ENCODE results near the gene CGB3. TPM values are rescaled to one million over a fixed set of nuclear protein-coding genes. Genes with fewer than 3 reads are reported as not detected.
"Not testable (repeated sequence)": the region's sequence is repeated elsewhere in the genome, so short reads cannot be mapped to it uniquely, and the experiment has no call there.

CGB3 gene
- total RNA-seq, 1 experiment from 2014 or later, result 0.46 TPM

DNA sequence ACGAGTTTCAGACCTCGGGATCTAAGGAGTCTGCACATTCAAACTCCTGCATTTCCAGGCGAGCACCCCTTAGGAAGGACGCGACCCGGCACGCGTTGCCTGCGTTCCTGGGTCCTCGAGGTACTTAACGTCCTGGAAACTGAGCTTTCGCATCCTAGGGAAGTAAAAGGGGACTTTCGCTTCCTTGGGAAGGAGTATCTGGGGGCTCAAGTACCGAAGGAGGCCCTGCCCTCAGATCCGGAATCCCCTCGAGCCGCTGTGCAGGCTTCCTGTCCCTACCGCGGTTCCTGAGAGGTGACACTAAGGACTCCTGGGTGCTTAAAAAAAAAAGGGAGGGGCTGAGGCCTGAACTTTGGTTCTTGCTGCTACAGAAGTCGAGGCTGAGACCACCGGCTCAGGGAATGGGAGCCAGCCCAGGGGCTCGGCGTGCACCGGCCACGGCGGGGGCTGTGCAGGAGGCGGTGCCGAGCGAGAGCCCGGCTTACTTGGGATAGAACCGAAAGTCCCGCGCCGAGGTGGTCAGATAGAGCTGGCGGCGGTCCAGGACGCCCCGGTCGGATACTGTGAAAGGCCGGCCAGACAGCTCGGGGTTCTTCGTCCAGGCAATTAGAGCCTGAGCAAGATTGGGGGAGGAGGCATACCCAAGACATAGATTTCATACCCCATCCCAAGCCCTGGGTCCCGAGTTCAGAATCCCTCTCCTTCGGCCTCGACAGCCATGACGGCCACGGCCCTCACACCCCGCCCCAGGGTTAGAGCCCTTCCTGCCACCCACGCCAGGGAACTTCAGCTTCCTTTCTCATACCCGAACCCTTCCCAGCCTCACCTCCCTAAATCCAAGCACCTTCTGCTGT, 5.5 kb downstream of the CGB3 start:
- DNase-seq; H3K9ac ChIP-seq (ENCODE audit: extremely low read depth, insufficient read length, low read length); H2AFZ ChIP-seq (ENCODE audit: low read length); H3K4ac ChIP-seq (ENCODE audit: low read depth, low read length); H2AK5ac ChIP-seq (ENCODE audit: insufficient read length, low read length); H4K8ac ChIP-seq (replicated peaks; ENCODE audit: insufficient read length, low read depth, low read length); H3K79me2 ChIP-seq (ENCODE audit: insufficient read depth, low read length); H2BK120ac ChIP-seq (ENCODE audit: low read depth, low read length, poor library complexity, severe bottlenecking); H2BK20ac ChIP-seq (ENCODE audit: low read depth, low read length, poor library complexity, severe bottlenecking); H4K5ac ChIP-seq (ENCODE audit: insufficient read length, low read depth, low read length); H2BK15ac ChIP-seq (ENCODE audit: low read depth, low read length); H3K23ac ChIP-seq (ENCODE audit: insufficient read length, low read depth, low read length); H3K18ac ChIP-seq (ENCODE audit: insufficient read length, low read depth, low read length); H2BK12ac ChIP-seq (ENCODE audit: insufficient read length, low read depth, low read length); H3K27me3 ChIP-seq (ENCODE audit: insufficient read depth, low read length); H3K56ac ChIP-seq (ENCODE audit: insufficient read length, low read depth, low read length); H3K27ac ChIP-seq (ENCODE audit: insufficient read length, low read depth, low read length); H3K9me3 Mint-ChIP-seq; H4K20me1 ChIP-seq (ENCODE audit: control insufficient read depth, insufficient read depth, insufficient read length); H3K14ac ChIP-seq (ENCODE audit: insufficient read depth, low read length); H3K23me2 ChIP-seq (ENCODE audit: insufficient read length, low read depth, low read length, poor library complexity, severe bottlenecking); H3K79me1 ChIP-seq (ENCODE audit: insufficient read depth, low read depth, low read length, poor library complexity, severe bottlenecking); H2BK5ac ChIP-seq (ENCODE audit: insufficient read length, low read length); H3K4me1 ChIP-seq (ENCODE audit: insufficient read depth, low read length); H3K9me3 ChIP-seq (ENCODE audit: control insufficient read depth, low read depth, low read length); H4K91ac ChIP-seq (ENCODE audit: insufficient read length, low read depth, low read length); H3T11ph ChIP-seq (ENCODE audit: low read length): not testable (repeated sequence)
- H3K4me2 ChIP-seq (ENCODE audit: insufficient read depth, insufficient read length, low read length), result peak overlapping the region; percentile 25
- Mint-ChIP-seq H3K27ac (peak overlapping the region in 1 of 3 experiments; percentile 42; a peak in 1 of 7 replicates), H3K4me3 (peak overlapping the region; percentile 54 to 66), H3K4me1 (peaks cover 15 to 36% of the 10 kb centered on the region in 2 experiments), H3K36me3 (ENCODE audit: insufficient read depth in 1 of 3, low read depth in 3 of 3) (peaks cover 8 to 29% (median 28%) of the 10 kb centered on the region in 3 experiments; a peak in 6 of 7 replicates), H3K27me3 (ENCODE audit: low read depth) (peaks cover 39% of the 10 kb centered on the region)
- no CpG with 5 or more reads among the region's 50 CpGs for WGBS (ENCODE audit: extremely low coverage, insufficient read length, low lambda C conversion rate)
